ENCODE data around the gene SPRR2E.
"Not testable (repeated sequence)": the region's sequence is repeated elsewhere in the genome, so short reads cannot be mapped to it uniquely, and the experiment has no call there.

The SPRR2E gene

DNA sequence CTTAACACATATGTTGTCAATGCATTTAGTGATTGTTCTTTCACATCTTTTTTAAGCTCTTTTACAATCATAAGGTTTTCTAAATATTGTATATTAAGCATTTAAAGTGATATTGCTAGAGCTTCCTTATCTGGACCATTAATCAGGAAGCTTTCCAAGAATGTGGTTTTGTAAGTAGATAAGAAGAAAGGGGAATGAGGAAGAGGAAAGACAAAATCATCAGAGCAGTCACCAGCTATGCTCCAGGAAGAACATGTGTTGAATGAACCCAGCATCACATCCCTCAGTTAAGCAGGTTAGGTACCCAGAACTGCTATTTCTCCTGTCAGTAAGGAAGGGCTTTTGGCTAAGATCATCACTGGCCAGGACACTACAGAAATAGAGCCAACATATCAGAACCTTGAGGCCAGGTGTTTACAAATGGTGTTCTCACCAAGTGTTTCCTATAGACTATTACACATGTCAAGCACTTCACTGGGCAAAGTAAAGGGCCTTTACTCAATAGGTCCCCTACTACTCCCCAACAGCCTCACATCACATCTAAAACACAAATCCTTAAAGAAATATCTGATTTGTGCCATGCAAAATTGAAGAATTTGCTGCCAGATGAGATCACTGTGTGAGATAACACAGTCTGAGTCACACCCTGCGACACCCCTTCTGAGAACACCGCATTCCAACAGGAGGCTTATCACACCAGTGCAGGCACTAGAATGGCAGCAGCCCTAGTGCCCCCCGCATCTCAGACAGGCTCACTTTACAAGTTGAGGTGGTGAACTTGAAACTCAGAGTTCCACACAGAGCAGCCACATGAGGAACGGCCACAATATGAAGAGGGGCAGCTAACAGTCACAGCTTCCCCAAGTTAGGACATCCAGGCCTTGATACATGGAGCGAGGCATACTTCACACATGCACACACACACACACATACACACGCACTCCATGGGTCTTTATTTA is 35.2 kb downstream of the SPRR2E start:
- no peak for DNase-seq (ENCODE audit: low read depth in 3 of 3)

DNA sequence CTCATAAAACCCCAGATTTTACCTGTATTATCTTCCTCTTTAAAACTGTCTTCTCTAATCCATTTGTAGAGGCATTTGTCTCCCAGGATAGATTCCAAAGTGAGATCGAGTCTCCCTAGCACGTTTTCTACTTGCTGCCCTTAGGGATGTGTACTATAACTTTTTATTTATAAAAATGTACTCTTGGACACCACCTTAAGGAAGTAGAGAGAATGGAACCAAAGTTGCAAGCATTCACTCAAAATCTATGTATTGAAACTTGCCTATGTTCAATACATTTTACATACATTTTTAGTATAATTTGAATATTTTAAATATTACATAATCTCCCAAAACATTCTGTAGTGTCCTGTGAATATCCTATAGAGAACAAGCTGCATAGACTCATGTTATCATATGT is 36.2 kb downstream of the SPRR2E start:
- DNase-seq (ENCODE audit: low read depth in 3 of 3) = no peak

DNA sequence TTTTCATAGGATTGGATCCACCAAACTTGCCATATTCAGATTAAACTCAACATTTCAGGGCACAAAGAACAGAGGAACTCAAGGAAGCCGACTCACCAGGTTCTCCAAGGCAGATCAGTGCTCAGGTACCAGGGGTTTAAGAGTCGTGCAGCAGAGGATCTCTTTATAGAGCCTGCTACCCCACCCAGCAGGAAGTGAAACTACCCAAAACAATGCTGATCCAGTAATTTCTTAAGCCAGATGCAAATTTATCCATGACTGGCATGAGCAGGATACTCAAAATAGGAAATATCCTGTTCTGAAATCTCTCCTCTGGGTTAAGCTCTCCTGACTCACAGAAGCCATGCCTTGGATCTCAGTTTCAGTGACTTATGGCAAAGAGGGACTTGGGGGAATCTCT is 37.0 kb downstream of the SPRR2E start, which contains the start of gene SPRR2A:
SPRR2A (minus strand) TSS at position 138 of the 400 bp plus-strand sequence. CDS start 777 bp downstream, outside the sequence.
- no peak for DNase-seq (ENCODE audit: low read depth in 3 of 3)

DNA sequence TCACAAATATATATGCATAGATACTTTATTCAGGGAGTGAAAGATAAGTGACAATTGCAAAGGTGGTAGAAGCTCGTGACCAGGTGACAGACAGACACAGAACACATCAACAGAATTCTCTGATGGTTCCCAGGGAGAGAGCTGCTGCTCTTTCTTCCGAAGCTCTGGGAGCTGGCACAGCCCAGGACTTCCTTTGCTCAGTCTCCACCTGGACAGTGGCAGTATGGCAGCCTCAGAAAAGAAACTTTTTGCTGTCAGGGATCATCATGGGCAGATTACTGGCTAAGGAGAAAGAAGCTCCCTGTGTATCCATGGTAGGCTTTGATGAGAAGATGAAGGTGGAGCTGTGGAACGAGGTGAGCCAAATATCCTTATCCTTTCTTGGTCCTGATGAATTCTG is 38.2 kb downstream of the SPRR2E start:
- not testable (repeated sequence) for DNase-seq (ENCODE audit: low read depth in 3 of 3)

DNA sequence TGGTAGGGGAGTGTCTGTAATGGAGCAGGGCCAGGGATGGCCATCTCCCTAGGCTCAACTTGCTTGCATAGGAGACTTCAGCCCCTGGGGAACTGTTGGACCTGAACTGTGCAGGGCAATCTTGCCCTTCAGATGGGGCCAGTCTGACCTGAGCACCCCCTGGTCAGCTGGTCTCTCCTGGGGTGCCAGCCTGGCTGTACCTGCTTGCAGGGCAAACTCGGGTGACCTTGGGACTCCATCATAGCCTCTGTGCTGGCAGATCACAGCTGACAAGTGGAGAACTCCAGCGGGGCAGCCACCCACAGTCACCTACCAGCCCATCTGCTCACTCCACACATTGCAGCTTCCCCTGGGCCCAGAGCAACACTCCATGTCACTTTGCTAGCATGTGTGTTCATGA is 45.1 kb downstream of the SPRR2E start:
- no peak for DNase-seq (ENCODE audit: low read depth in 3 of 3)

Data from stimulated activated CD4-positive, alpha-beta T cell treated with anti-CD3 and anti-CD28 coated beads, TNF-alpha, amount 100 ng/mL, for 4 hours (primary cell).